ENCODE measurements around the gene LAG3.

The LAG3 gene

GRCh38 chr12:6795088-6795487, 22.8 kb downstream of the LAG3 start:
- no peak overlapping the region for H3K4me3 ChIP-seq (ENCODE audit: low read depth, low read length)
- in situ Hi-C loops (cut with HindIII; ENCODE audit: low sequenced_read_pairs): no loop called here
- no peak for DNase-seq (ENCODE audit: low read depth, low spot score)
- no peak for TF ChIP-seq CTCF (IDR thresholded peaks at IDR 0.05; ENCODE audit: low read depth, low read length)

GRCh38 chr12:6796576-6796975, 24.3 kb downstream of the LAG3 start:
- no peak for TF ChIP-seq CTCF (IDR thresholded peaks at IDR 0.05; ENCODE audit: low read depth, low read length)
- in situ Hi-C loops (cut with HindIII; ENCODE audit: low sequenced_read_pairs): no loop called here
- no peak overlapping the region for H3K4me3 ChIP-seq (ENCODE audit: low read depth, low read length)
- no peak for DNase-seq (ENCODE audit: low read depth, low spot score)

- no peak overlapping the region for H3K4me3 ChIP-seq (ENCODE audit: low read depth, low read length)
- no peak for TF ChIP-seq CTCF (IDR thresholded peaks at IDR 0.05; ENCODE audit: low read depth, low read length)
- no peak for DNase-seq (ENCODE audit: low read depth, low spot score)
- in situ Hi-C loops (cut with HindIII; ENCODE audit: low sequenced_read_pairs): no loop called here
Measured at GRCh38 chr12:6799147-6799546, 26.8 kb downstream of the LAG3 start.

GRCh38 chr12:6807170-6807569, 34.9 kb downstream of the LAG3 start:
- DNase-seq (ENCODE audit: low read depth, low spot score): no peak
- H3K4me3 ChIP-seq (ENCODE audit: low read depth, low read length): no peak overlapping the region
- in situ Hi-C loops (cut with HindIII; ENCODE audit: low sequenced_read_pairs): no loop called here
- TF ChIP-seq CTCF (IDR thresholded peaks at IDR 0.05; ENCODE audit: low read depth, low read length): no peak

GRCh38 chr12:6809056-6809455, 36.7 kb downstream of the LAG3 start:
- H3K4me3 ChIP-seq (ENCODE audit: low read depth, low read length): no peak overlapping the region
- no peak for TF ChIP-seq CTCF (IDR thresholded peaks at IDR 0.05; ENCODE audit: low read depth, low read length)
- no peak for DNase-seq (ENCODE audit: low read depth, low spot score)
- in situ Hi-C loops (cut with HindIII; ENCODE audit: low sequenced_read_pairs): no loop called here

DNA sequence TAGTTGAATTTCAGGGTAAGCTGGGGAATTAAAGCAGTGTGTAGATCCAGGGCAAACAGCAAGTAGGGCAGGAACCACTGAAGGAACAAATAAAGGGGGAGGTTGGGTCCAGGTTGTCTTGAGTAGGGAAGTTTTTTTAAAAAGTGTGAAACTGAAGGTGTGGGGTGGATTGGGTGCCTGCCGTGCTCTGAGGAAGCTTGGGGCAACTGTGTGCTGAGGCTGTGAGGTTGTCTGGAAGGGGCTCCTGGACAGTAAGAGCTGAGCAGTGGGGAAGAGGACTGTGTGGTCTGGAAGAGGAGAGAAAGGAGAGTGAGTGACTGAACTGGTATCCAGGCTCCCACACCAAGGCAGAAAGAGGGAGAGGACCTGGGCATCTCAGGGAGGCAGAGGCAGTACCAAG, 38.4 kb downstream of the LAG3 start:
- no peak for DNase-seq (ENCODE audit: low read depth, low spot score)
- no peak for TF ChIP-seq CTCF (IDR thresholded peaks at IDR 0.05; ENCODE audit: low read depth, low read length)
- in situ Hi-C loops (cut with HindIII; ENCODE audit: low sequenced_read_pairs): no loop called here
- H3K4me3 ChIP-seq (ENCODE audit: low read depth, low read length): no peak overlapping the region

GRCh38 chr12:6813363-6813762, 41.0 kb downstream of the LAG3 start:
- no peak for TF ChIP-seq CTCF (IDR thresholded peaks at IDR 0.05; ENCODE audit: low read depth, low read length)
- no peak for DNase-seq (ENCODE audit: low read depth, low spot score)
- in situ Hi-C loops (cut with HindIII; ENCODE audit: low sequenced_read_pairs): no loop called here
- H3K4me3 ChIP-seq (ENCODE audit: low read depth, low read length): no peak overlapping the region

All from astrocyte of the spinal cord (primary cell).